ENCODE measurements around the gene ZNF276. TPM values are rescaled to one million over a fixed set of nuclear protein-coding genes. Genes with fewer than 3 reads are reported as not detected.

Gene ZNF276
- total RNA-seq, 1 experiment from 2014 or later, result 32.7 TPM

GRCh38 chr16:89739383-89739782 lies 18.0 kb downstream of the ZNF276 start:
- POLR2A ChIA-PET, result interaction anchor here (0.9 to 1.1 kb wide), 2 partner anchors 20 to 34 kb away, joined by 3 read pairs; no protein-coding TSS in a partner anchor
- H3K4me3 Mint-ChIP-seq (ENCODE audit: unreplicated experiment), result no peak overlapping the region
- BruUV-seq (replicated peaks), result no TSS peak
- no peaks in the 10 kb centered on the region for H3K9me3 Mint-ChIP-seq (ENCODE audit: unreplicated experiment)
- intact Hi-C loops (cut with micrococcal nuclease), result no loop called here
- CTCF ChIA-PET, result interaction anchor here (0.6 to 1.4 kb wide), 3 partner anchors 17 to 121 kb away, joined by 3 to 5 read pairs (median 4); no protein-coding TSS in a partner anchor
- no peaks in the 10 kb centered on the region for H3K27me3 Mint-ChIP-seq (ENCODE audit: insufficient read depth, unreplicated experiment)
- TF ChIP-seq CTCF (IDR thresholded peaks at IDR 0.05; ENCODE audit: unreplicated experiment), result no peak
- no peak overlapping the region for H3K27ac Mint-ChIP-seq (ENCODE audit: low read depth, unreplicated experiment)
- H3K36me3 Mint-ChIP-seq (ENCODE audit: insufficient read depth, unreplicated experiment), result peaks cover 82% of the 10 kb centered on the region
- no peaks in the 10 kb centered on the region for H3K4me1 Mint-ChIP-seq (ENCODE audit: insufficient read depth, unreplicated experiment)
- DNase-seq (ENCODE audit: unreplicated experiment), result no peak

GRCh38 chr16:89741342-89742014 lies 20.1 kb downstream of the ZNF276 start:
- H3K27ac Mint-ChIP-seq (ENCODE audit: low read depth, unreplicated experiment), result no peak overlapping the region
- no peak for DNase-seq (ENCODE audit: unreplicated experiment)
- no peaks in the 10 kb centered on the region for H3K9me3 Mint-ChIP-seq (ENCODE audit: unreplicated experiment)
- H3K4me3 Mint-ChIP-seq (ENCODE audit: unreplicated experiment), result no peak overlapping the region
- intact Hi-C loops (cut with micrococcal nuclease), result no loop called here
- peaks cover 68% of the 10 kb centered on the region for H3K36me3 Mint-ChIP-seq (ENCODE audit: insufficient read depth, unreplicated experiment)
- no peak for TF ChIP-seq CTCF (IDR thresholded peaks at IDR 0.05; ENCODE audit: unreplicated experiment)
- no peaks in the 10 kb centered on the region for H3K27me3 Mint-ChIP-seq (ENCODE audit: insufficient read depth, unreplicated experiment)
- no TSS peak for BruUV-seq (replicated peaks)
- ChIA-PET POLR2A (interaction anchor here (0.6 to 1.0 kb wide), 5 partner anchors 12 to 41 kb away, joined by 3 read pairs; partner anchors contain the start of gene VPS9D1), CTCF (interaction anchor here (0.6 kb wide), 1 partner anchor 41 kb away, joined by 3 read pairs; no protein-coding TSS in a partner anchor)
- no peaks in the 10 kb centered on the region for H3K4me1 Mint-ChIP-seq (ENCODE audit: insufficient read depth, unreplicated experiment)

GRCh38 chr16:89742948-89743347 lies 21.6 kb downstream of the ZNF276 start:
- DNase-seq (ENCODE audit: unreplicated experiment), result no peak
- BruUV-seq (replicated peaks), result no TSS peak
- TF ChIP-seq CTCF (IDR thresholded peaks at IDR 0.05; ENCODE audit: unreplicated experiment), result no peak
- intact Hi-C loops (cut with micrococcal nuclease), result no loop called here
- H3K27me3 Mint-ChIP-seq (ENCODE audit: insufficient read depth, unreplicated experiment), result no peaks in the 10 kb centered on the region
- H3K4me3 Mint-ChIP-seq (ENCODE audit: unreplicated experiment), result no peak overlapping the region
- ChIA-PET POLR2A (interaction anchor here (0.9 to 1.9 kb wide), 3 partner anchors 9 to 38 kb away, joined by 3 to 6 read pairs (median 3); no protein-coding TSS in a partner anchor), CTCF (interaction anchor here (1.1 kb wide), 1 partner anchor 49 kb away, joined by 3 read pairs; no protein-coding TSS in a partner anchor)
- peak overlapping the region; percentile 49 for H3K27ac Mint-ChIP-seq (ENCODE audit: low read depth, unreplicated experiment)
- no peaks in the 10 kb centered on the region for H3K9me3 Mint-ChIP-seq (ENCODE audit: unreplicated experiment)
- H3K36me3 Mint-ChIP-seq (ENCODE audit: insufficient read depth, unreplicated experiment), result peaks cover 58% of the 10 kb centered on the region
- no peaks in the 10 kb centered on the region for H3K4me1 Mint-ChIP-seq (ENCODE audit: insufficient read depth, unreplicated experiment)

- no peak for DNase-seq (ENCODE audit: unreplicated experiment)
- Mint-ChIP-seq H3K27ac (ENCODE audit: low read depth, unreplicated experiment) (no peak overlapping the region), H3K36me3 (ENCODE audit: insufficient read depth, unreplicated experiment) (peaks cover 39% of the 10 kb centered on the region), H3K9me3 (ENCODE audit: unreplicated experiment) (no peaks in the 10 kb centered on the region), H3K4me1 (ENCODE audit: insufficient read depth, unreplicated experiment) (no peaks in the 10 kb centered on the region), H3K4me3 (ENCODE audit: unreplicated experiment) (no peak overlapping the region), H3K27me3 (ENCODE audit: insufficient read depth, unreplicated experiment) (no peaks in the 10 kb centered on the region)
- POLR2A ChIA-PET, result interaction anchor here (0.5 to 1.0 kb wide), 3 partner anchors 10 to 116 kb away, joined by 3 to 4 read pairs (median 4); no protein-coding TSS in a partner anchor
- BruUV-seq (replicated peaks), result no TSS peak
- CTCF ChIA-PET, result interaction anchor here (0.6 kb wide), 1 partner anchor 229 kb away, joined by 3 read pairs; no protein-coding TSS in a partner anchor
- TF ChIP-seq CTCF (IDR thresholded peaks at IDR 0.05; ENCODE audit: unreplicated experiment), result no peak
- intact Hi-C loops (cut with micrococcal nuclease), result no loop called here
Observed at GRCh38 chr16:89744813-89745212, 23.5 kb downstream of the ZNF276 start.

All from MCF 10A (cell line).